Dendritic cell treated with granulocyte-macrophage colony-stimulating factor and Interleukin-4, amounts not matched to agents 40 ng/mL and 50 ng/mL, for 4 days (primary cell): ENCODE results near the gene CTNNA3.

ENCODE experiments used
- H3K27ac Mint-ChIP-seq: one replicate; pipeline ENCODE4 v1.8.0; 2022; ENCODE audit warnings: mild to moderate bottlenecking, mixed read lengths
- H3K27me3 Mint-ChIP-seq: one replicate; pipeline ENCODE4 v1.8.0; 2022; ENCODE audit warnings: mild to moderate bottlenecking, mixed read lengths
- H3K36me3 Mint-ChIP-seq: one replicate; pipeline ENCODE4 v1.8.0; 2022; ENCODE audit warnings: low read depth, mixed read lengths
- H3K4me1 Mint-ChIP-seq: one replicate; pipeline ENCODE4 v1.8.0; 2022; ENCODE audit warnings: low read depth, mixed read lengths
- H3K4me3 Mint-ChIP-seq: one replicate; pipeline ENCODE4 v1.8.0; 2022; ENCODE audit warnings: mild to moderate bottlenecking, moderate library complexity, mixed read lengths
- H3K9me3 Mint-ChIP-seq: one replicate; pipeline ENCODE4 v1.8.0; 2022; ENCODE audit warnings: mixed read lengths
- intact Hi-C: fragments of 100-400 bp; cut with micrococcal nuclease; formaldehyde crosslinking; loops from one replicate; pipeline ENCODE4 v1.15.0; 2022

CTNNA3 gene

DNA sequence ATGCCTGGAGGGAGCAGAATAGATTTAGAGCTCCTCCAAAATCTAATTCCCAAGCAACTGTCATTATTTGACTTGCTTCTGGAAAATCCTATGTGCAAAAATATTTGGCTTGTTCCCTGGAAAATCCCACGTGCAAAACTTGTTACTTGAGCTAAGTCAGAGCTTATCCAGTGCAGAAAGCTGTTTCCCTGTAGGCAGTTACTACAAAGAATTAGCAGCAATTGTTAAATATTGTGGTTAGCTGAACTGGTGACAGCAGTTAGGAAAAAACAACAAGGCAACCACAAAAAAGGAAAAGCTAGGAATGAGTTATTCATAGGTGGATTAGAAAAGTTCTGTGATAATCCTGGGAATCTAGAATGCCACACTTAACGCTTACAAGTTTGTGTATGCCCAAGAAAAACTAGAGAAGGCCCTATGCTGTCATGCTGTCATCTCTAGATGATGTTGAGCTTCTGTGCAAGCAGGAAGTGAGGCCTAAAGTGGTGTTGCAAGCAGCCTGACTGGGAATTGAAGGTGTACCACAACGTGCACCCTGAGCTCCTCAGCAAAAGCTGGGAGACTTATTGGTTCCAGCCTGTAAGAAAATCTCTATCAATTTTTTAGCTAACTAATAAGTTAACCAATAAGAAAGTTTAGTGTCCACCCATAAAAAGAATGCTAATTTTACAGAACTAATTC lies 1508.8 kb downstream of the CTNNA3 start:
- Mint-ChIP-seq H3K27ac (no peak overlapping the region), H3K27me3 (no peaks in the 10 kb centered on the region), H3K9me3 (no peaks in the 10 kb centered on the region), H3K4me1 (no peaks in the 10 kb centered on the region), H3K4me3 (no peak overlapping the region), H3K36me3 (no peaks in the 10 kb centered on the region)
- intact Hi-C loops: no loop called here

DNA sequence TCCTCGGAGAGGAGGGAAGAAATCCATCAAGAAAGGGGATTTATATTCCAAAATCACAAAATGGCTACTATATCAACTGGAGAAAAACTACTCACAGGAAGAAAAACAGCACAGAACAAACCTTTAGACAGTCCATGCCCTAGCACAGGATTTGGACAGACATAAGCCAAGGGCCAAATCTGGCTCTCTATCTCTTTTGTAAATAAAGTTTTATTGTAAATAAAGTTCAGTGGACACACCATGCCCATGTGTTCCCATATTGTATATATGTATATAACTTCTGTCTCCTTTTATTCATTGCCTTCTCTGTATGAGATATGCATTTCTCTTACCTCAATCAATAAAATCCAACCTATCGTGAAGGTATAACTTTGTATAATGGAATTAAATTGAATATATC lies 1513.0 kb downstream of the CTNNA3 start:
- Mint-ChIP-seq H3K36me3 (no peaks in the 10 kb centered on the region), H3K9me3 (no peaks in the 10 kb centered on the region), H3K27ac (no peak overlapping the region), H3K4me1 (no peaks in the 10 kb centered on the region), H3K27me3 (no peaks in the 10 kb centered on the region), H3K4me3 (no peak overlapping the region)
- intact Hi-C loops: loop anchor here (5.0 kb wide), 2 partner anchors 1339 to 1451 kb away; no protein-coding TSS in a partner anchor

- Mint-ChIP-seq H3K9me3 (no peaks in the 10 kb centered on the region), H3K27ac (no peak overlapping the region), H3K36me3 (no peaks in the 10 kb centered on the region), H3K27me3 (no peaks in the 10 kb centered on the region), H3K4me1 (no peaks in the 10 kb centered on the region), H3K4me3 (no peak overlapping the region)
- intact Hi-C loops: loop anchor here (5.0 kb wide), 2 partner anchors 1342 to 1448 kb away; no protein-coding TSS in a partner anchor
Measured at GRCh38 chr10:66180581-66181318, 1515.2 kb downstream of the CTNNA3 start.

- no peaks in the 10 kb centered on the region for H3K9me3 Mint-ChIP-seq
- H3K27me3 Mint-ChIP-seq: no peaks in the 10 kb centered on the region
- H3K36me3 Mint-ChIP-seq: no peaks in the 10 kb centered on the region
- intact Hi-C loops: loop anchor here (5.0 kb wide), 2 partner anchors 1342 to 1448 kb away; no protein-coding TSS in a partner anchor
- H3K4me1 Mint-ChIP-seq: no peaks in the 10 kb centered on the region
- no peak overlapping the region for H3K4me3 Mint-ChIP-seq
- no peak overlapping the region for H3K27ac Mint-ChIP-seq
Measured at GRCh38 chr10:66180021-66180420, 1516.0 kb downstream of the CTNNA3 start.

DNA sequence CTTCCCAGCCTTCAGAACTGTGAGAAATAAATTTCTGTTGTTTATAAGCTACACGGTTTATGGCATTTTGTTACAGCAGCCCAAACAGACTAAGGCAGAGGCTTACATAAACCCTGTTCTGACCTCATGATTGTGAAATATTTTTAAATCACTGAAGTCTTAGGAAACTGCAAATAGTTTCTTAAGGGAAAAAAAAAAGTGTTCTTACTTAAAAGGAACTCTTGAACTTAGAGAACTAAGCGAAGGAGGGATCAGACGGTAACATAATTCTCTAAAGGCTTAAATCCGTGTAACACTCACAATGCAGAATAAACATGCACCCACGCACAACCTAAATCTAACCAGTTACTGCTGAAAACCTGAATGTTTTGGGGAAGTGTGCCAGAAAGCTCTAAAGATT lies 1519.2 kb downstream of the CTNNA3 start:
- H3K9me3 Mint-ChIP-seq: no peaks in the 10 kb centered on the region
- no peaks in the 10 kb centered on the region for H3K27me3 Mint-ChIP-seq
- H3K36me3 Mint-ChIP-seq: no peaks in the 10 kb centered on the region
- intact Hi-C loops: no loop called here
- no peak overlapping the region for H3K27ac Mint-ChIP-seq
- no peaks in the 10 kb centered on the region for H3K4me1 Mint-ChIP-seq
- H3K4me3 Mint-ChIP-seq: no peak overlapping the region

GRCh38 chr10:66167816-66168215 lies 1528.2 kb downstream of the CTNNA3 start:
- Mint-ChIP-seq H3K36me3 (no peaks in the 10 kb centered on the region), H3K27ac (no peak overlapping the region), H3K4me1 (no peaks in the 10 kb centered on the region), H3K4me3 (no peak overlapping the region), H3K9me3 (no peaks in the 10 kb centered on the region), H3K27me3 (no peaks in the 10 kb centered on the region)
- intact Hi-C loops: no loop called here

GRCh38 chr10:66162560-66163143 lies 1533.3 kb downstream of the CTNNA3 start:
- Mint-ChIP-seq H3K9me3 (peaks cover 22% of the 10 kb centered on the region), H3K27ac (no peak overlapping the region), H3K36me3 (no peaks in the 10 kb centered on the region), H3K4me3 (no peak overlapping the region), H3K4me1 (no peaks in the 10 kb centered on the region), H3K27me3 (no peaks in the 10 kb centered on the region)
- intact Hi-C loops: no loop called here

GRCh38 chr10:66151346-66151745 lies 1544.6 kb downstream of the CTNNA3 start:
- H3K4me1 Mint-ChIP-seq: no peaks in the 10 kb centered on the region
- intact Hi-C loops: no loop called here
- H3K27ac Mint-ChIP-seq: no peak overlapping the region
- H3K27me3 Mint-ChIP-seq: no peaks in the 10 kb centered on the region
- H3K9me3 Mint-ChIP-seq: no peaks in the 10 kb centered on the region
- H3K36me3 Mint-ChIP-seq: no peaks in the 10 kb centered on the region
- H3K4me3 Mint-ChIP-seq: no peak overlapping the region

DNA sequence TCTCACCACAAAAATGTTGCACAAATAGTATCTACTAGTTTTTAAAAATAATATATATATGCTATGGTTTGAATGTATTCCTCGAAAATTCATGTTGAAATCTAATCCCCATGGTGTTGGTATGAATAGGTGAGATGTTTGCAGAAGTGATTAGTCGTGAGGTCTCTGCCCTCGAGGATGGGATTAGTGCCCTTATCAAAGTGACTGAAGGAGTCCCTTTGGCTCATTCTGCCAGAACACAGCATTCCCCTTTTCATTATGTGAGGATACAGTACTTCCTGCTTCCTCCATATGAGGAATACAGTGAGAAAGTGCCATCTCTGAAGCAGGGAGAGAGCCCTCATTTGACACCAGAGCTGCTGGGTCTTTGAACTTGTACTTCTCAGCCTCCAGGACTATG lies 1547.7 kb downstream of the CTNNA3 start:
- no peak overlapping the region for H3K4me3 Mint-ChIP-seq
- H3K27ac Mint-ChIP-seq: no peak overlapping the region
- H3K4me1 Mint-ChIP-seq: no peaks in the 10 kb centered on the region
- H3K27me3 Mint-ChIP-seq: no peaks in the 10 kb centered on the region
- H3K9me3 Mint-ChIP-seq: no peaks in the 10 kb centered on the region
- intact Hi-C loops: no loop called here
- no peaks in the 10 kb centered on the region for H3K36me3 Mint-ChIP-seq

DNA sequence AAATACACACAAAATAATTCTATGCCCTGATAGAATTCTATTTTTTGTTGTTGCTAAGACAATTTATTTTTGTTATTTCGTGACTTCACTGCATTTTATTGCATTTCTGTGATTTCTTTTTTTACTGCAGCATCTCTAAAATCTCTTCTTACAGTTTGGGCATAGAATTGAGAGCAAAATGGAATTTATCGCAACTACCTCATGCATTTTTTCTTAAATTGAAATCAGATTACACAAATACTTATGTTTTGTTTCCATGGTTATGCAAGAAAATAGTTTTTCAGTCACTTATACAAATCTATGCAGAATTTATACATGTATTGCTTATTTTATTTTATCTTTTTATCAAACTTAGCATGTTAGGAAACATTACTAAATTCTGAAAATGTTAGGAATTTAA lies 1552.0 kb downstream of the CTNNA3 start:
- H3K4me1 Mint-ChIP-seq: no peaks in the 10 kb centered on the region
- no peaks in the 10 kb centered on the region for H3K36me3 Mint-ChIP-seq
- H3K27ac Mint-ChIP-seq: no peak overlapping the region
- H3K27me3 Mint-ChIP-seq: no peaks in the 10 kb centered on the region
- no peaks in the 10 kb centered on the region for H3K9me3 Mint-ChIP-seq
- H3K4me3 Mint-ChIP-seq: no peak overlapping the region
- intact Hi-C loops: no loop called here

DNA sequence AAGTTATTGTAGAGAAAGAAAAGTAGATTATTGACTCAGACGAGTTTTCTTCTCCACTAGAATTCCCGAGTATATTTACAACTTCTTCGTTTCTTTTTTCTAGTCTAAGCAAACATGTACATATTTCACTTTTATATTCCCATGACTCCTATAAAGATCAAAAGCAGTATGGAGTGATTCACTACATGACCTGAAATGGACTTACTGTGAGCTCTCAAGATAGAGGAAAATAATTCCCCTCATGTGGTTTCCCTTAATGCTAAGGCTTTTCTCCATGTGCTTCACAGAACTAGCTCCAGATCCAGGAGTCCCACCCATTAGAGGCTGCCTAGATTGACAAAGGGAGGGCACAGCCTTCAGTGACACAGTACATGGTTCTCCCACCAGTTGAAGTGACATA lies 1593.2 kb downstream of the CTNNA3 start:
- no peaks in the 10 kb centered on the region for H3K36me3 Mint-ChIP-seq
- peaks cover 5% of the 10 kb centered on the region for H3K9me3 Mint-ChIP-seq
- H3K27ac Mint-ChIP-seq: no peak overlapping the region
- H3K27me3 Mint-ChIP-seq: no peaks in the 10 kb centered on the region
- intact Hi-C loops: no loop called here
- H3K4me3 Mint-ChIP-seq: no peak overlapping the region
- no peaks in the 10 kb centered on the region for H3K4me1 Mint-ChIP-seq

DNA sequence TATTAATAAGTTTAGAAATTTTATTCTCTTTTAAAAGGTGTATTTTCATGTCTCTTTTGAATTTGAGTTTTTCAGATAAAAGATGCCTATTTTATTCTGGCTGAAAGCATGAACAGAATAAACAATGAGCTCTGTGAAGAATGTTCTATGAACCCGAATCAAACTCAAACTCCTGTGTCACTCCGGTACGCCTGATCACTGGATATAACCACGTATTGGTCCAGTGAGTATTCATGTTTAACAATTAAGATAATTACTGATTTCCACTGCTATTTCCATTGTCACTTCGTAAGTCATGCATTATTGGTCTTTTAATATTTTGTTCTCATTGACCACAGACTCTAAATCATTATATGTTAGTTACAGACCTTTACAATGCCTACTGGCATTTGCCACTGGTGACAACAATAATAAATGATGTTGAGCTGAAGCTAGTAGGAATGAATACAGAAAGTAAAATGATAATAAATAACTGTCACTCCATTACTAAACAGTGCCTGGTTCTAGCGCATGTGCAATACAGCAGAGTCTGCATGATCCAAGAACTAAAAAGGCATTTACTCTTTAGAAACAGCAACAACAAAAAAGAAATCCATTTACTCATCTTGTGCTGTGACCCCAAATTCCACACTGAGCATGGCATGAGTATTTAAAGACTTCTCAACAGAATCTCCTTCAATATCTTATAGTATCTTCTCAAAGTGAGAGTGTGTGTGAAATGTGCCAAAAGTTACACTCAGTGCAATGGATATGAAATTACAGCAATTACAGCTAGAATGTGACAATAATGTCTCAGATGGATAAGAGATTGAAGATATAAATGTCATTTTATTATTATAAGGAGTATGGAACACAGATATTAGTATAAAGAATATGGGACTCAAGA lies 1597.2 kb downstream of the CTNNA3 start:
- intact Hi-C loops: no loop called here
- no peak overlapping the region for H3K4me3 Mint-ChIP-seq
- no peaks in the 10 kb centered on the region for H3K4me1 Mint-ChIP-seq
- H3K9me3 Mint-ChIP-seq: peaks cover 7% of the 10 kb centered on the region
- H3K27ac Mint-ChIP-seq: no peak overlapping the region
- no peaks in the 10 kb centered on the region for H3K27me3 Mint-ChIP-seq
- no peaks in the 10 kb centered on the region for H3K36me3 Mint-ChIP-seq

DNA sequence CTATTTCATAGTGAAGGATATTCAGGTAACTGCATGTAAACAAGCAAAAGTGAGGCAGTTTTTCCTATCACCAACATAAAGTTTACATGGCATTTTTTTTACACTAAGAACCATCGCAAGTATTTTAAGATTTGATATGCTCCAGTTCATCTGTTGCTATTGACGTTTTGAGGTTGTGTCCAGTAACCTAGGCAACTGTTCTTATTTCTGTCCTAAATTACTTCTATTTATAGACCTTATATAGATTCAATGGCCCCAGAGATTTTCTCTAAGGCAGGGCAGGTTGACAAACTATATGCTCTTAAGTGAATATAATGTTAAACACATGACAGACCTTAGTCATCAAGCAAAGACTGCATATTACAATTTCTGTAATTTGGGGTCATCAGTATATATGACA lies 1600.4 kb downstream of the CTNNA3 start:
- Mint-ChIP-seq H3K4me3 (no peak overlapping the region), H3K9me3 (peaks cover 10% of the 10 kb centered on the region), H3K27ac (no peak overlapping the region), H3K4me1 (no peaks in the 10 kb centered on the region), H3K36me3 (no peaks in the 10 kb centered on the region), H3K27me3 (no peaks in the 10 kb centered on the region)
- intact Hi-C loops: no loop called here

GRCh38 chr10:66085906-66086305 lies 1610.1 kb downstream of the CTNNA3 start:
- Mint-ChIP-seq H3K4me3 (no peak overlapping the region), H3K4me1 (no peaks in the 10 kb centered on the region), H3K27ac (no peak overlapping the region), H3K36me3 (no peaks in the 10 kb centered on the region), H3K27me3 (no peaks in the 10 kb centered on the region), H3K9me3 (peaks cover 3% of the 10 kb centered on the region)
- intact Hi-C loops: no loop called here
